ENCODE measurements around the gene UBR2. TPM values are rescaled to one million over a fixed set of nuclear protein-coding genes. Genes with fewer than 3 reads are reported as not detected.

UBR2 gene
- total RNA-seq, 2 experiments from 2014 or later: 27.4 to 27.7 TPM

- Mint-ChIP-seq H3K27ac (peak overlapping the region; percentile 2), H3K4me3 (no peak overlapping the region), H3K9me3 (no peaks in the 10 kb centered on the region), H3K36me3 (ENCODE audit: low read depth) (peaks cover 92% of the 10 kb centered on the region), H3K4me1 (ENCODE audit: low read depth) (peaks cover 20% of the 10 kb centered on the region), H3K27me3 (no peaks in the 10 kb centered on the region)
- Histone ChIP-seq H3K9me3 (ENCODE audit: control insufficient read depth in 1 of 2, insufficient read depth in 1 of 2, low read length in 2 of 2) (no peaks in the 10 kb centered on the region), H3K27me3 (ENCODE audit: control insufficient read depth in 1 of 2, insufficient read depth in 2 of 2, low read length in 2 of 2) (no peaks in the 10 kb centered on the region), H3K27ac (ENCODE audit: low read depth in 1 of 2, low read length in 2 of 2) (no peak overlapping the region), H3K4me1 (ENCODE audit: insufficient read depth, low read length) (peaks cover 2% of the 10 kb centered on the region), H3K4me3 (ENCODE audit: low read length) (no peak overlapping the region), H3K36me3 (ENCODE audit: insufficient read depth, low read length) (peaks cover 78% of the 10 kb centered on the region)
- intact Hi-C loops (cut with DNase I, micrococcal nuclease): no loop called here
- DNase-seq (no peak), ATAC-seq (ENCODE audit: poor library complexity) (no peak)
- ChIA-PET POLR2A (interaction anchor here (0.7 to 1.1 kb wide), 2 partner anchors 9 to 83 kb away, joined by 3 to 4 read pairs; no protein-coding TSS in a partner anchor), CTCF (interaction anchor here (1.2 kb wide), 1 partner anchor 38 kb away, joined by 3 read pairs; no protein-coding TSS in a partner anchor)
- TF ChIP-seq, protein P1, sequence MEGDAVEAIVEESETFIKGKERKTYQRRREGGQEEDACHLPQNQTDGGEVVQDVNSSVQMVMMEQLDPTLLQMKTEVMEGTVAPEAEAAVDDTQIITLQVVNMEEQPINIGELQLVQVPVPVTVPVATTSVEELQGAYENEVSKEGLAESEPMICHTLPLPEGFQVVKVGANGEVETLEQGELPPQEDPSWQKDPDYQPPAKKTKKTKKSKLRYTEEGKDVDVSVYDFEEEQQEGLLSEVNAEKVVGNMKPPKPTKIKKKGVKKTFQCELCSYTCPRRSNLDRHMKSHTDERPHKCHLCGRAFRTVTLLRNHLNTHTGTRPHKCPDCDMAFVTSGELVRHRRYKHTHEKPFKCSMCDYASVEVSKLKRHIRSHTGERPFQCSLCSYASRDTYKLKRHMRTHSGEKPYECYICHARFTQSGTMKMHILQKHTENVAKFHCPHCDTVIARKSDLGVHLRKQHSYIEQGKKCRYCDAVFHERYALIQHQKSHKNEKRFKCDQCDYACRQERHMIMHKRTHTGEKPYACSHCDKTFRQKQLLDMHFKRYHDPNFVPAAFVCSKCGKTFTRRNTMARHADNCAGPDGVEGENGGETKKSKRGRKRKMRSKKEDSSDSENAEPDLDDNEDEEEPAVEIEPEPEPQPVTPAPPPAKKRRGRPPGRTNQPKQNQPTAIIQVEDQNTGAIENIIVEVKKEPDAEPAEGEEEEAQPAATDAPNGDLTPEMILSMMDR (IDR thresholded peaks at IDR 0.05): no peak
These were observed 124.5 kb downstream of the UBR2 start for GRCh38 chr6:42688281-42688680.

DNA sequence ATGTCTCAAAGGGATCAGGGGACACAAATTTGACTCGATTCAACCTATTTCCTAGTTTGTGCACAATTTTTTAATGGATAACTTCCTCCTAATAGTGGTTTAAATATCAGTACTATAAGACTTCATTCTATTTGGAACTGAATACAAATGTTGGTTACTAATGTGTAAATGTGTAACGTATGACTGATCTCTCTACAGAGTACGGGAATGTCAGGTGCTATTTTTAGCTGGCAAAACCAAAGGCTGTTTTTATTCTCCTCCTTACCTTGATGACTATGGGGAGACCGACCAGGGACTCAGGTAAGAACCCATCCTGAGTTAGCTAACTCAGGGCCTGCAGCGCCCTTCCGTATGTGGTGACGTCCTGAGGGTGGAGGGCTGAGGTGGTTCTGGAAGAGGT is 125.5 kb downstream of the UBR2 start:
- TF ChIP-seq, protein P1 (IDR thresholded peaks at IDR 0.05): no peak
- H3K27me3 Mint-ChIP-seq: no peaks in the 10 kb centered on the region
- ChIA-PET POLR2A (no interaction called here), CTCF (interaction anchor here (0.8 to 1.2 kb wide), 2 partner anchors 37 to 173 kb away, joined by 3 to 4 read pairs; no protein-coding TSS in a partner anchor)
- intact Hi-C loops (cut with DNase I, micrococcal nuclease): no loop called here
- H3K4me3 ChIP-seq (ENCODE audit: low read length): no peak overlapping the region
- no peak overlapping the region for H3K4me3 Mint-ChIP-seq
- peak overlapping the region; percentile 81 for H3K27ac Mint-ChIP-seq
- peaks cover 90% of the 10 kb centered on the region for H3K36me3 Mint-ChIP-seq (ENCODE audit: low read depth)
- DNase-seq: no peak
- no peak overlapping the region for H3K27ac ChIP-seq (ENCODE audit: low read depth in 1 of 2, low read length in 2 of 2)
- H3K9me3 Mint-ChIP-seq: no peaks in the 10 kb centered on the region
- no peaks in the 10 kb centered on the region for H3K9me3 ChIP-seq (ENCODE audit: control insufficient read depth in 1 of 2, insufficient read depth in 1 of 2, low read length in 2 of 2)
- peaks cover 11% of the 10 kb centered on the region for H3K4me1 ChIP-seq (ENCODE audit: insufficient read depth, low read length)
- no peaks in the 10 kb centered on the region for H3K27me3 ChIP-seq (ENCODE audit: control insufficient read depth in 1 of 2, insufficient read depth in 2 of 2, low read length in 2 of 2)
- ATAC-seq (ENCODE audit: poor library complexity): no peak
- peaks cover 31% of the 10 kb centered on the region for H3K4me1 Mint-ChIP-seq (ENCODE audit: low read depth)
- peaks cover 71% of the 10 kb centered on the region for H3K36me3 ChIP-seq (ENCODE audit: insufficient read depth, low read length)

- Mint-ChIP-seq H3K4me3 (no peak overlapping the region), H3K4me1 (ENCODE audit: low read depth) (peaks cover 39% of the 10 kb centered on the region), H3K36me3 (ENCODE audit: low read depth) (peaks cover 81% of the 10 kb centered on the region), H3K27me3 (no peaks in the 10 kb centered on the region), H3K27ac (peak overlapping the region; percentile 81), H3K9me3 (no peaks in the 10 kb centered on the region)
- TF ChIP-seq, protein P1 (IDR thresholded peaks at IDR 0.05): no peak
- ChIA-PET POLR2A (interaction anchor here (1.2 kb wide), 1 partner anchor 81 kb away, joined by 3 read pairs; no protein-coding TSS in a partner anchor), CTCF (no interaction called here)
- Histone ChIP-seq H3K27me3 (ENCODE audit: control insufficient read depth in 1 of 2, insufficient read depth in 2 of 2, low read length in 2 of 2) (no peaks in the 10 kb centered on the region), H3K27ac (ENCODE audit: low read depth in 1 of 2, low read length in 2 of 2) (peak overlapping the region in 1 of 2 donors; percentile 37), H3K4me3 (ENCODE audit: low read length) (no peak overlapping the region), H3K36me3 (ENCODE audit: insufficient read depth, low read length) (peaks cover 63% of the 10 kb centered on the region), H3K9me3 (ENCODE audit: control insufficient read depth in 1 of 2, insufficient read depth in 1 of 2, low read length in 2 of 2) (no peaks in the 10 kb centered on the region), H3K4me1 (ENCODE audit: insufficient read depth, low read length) (peaks cover 11% of the 10 kb centered on the region)
- DNase-seq: no peak
- no peak for ATAC-seq (ENCODE audit: poor library complexity)
- intact Hi-C loops (cut with DNase I, micrococcal nuclease): no loop called here
These were observed 126.4 kb downstream of the UBR2 start for GRCh38 chr6:42690151-42690702.

All from CD4-positive, alpha-beta T cell (primary cell).